Measurements from ENCODE around the gene TARS3.
A peak's percentile ranks its signal among the peaks of the same experiment; 100 is the strongest.
"Not testable (repeated sequence)": the region's sequence is repeated elsewhere in the genome, so short reads cannot be mapped to it uniquely, and the experiment has no call there.

Gene TARS3

DNA sequence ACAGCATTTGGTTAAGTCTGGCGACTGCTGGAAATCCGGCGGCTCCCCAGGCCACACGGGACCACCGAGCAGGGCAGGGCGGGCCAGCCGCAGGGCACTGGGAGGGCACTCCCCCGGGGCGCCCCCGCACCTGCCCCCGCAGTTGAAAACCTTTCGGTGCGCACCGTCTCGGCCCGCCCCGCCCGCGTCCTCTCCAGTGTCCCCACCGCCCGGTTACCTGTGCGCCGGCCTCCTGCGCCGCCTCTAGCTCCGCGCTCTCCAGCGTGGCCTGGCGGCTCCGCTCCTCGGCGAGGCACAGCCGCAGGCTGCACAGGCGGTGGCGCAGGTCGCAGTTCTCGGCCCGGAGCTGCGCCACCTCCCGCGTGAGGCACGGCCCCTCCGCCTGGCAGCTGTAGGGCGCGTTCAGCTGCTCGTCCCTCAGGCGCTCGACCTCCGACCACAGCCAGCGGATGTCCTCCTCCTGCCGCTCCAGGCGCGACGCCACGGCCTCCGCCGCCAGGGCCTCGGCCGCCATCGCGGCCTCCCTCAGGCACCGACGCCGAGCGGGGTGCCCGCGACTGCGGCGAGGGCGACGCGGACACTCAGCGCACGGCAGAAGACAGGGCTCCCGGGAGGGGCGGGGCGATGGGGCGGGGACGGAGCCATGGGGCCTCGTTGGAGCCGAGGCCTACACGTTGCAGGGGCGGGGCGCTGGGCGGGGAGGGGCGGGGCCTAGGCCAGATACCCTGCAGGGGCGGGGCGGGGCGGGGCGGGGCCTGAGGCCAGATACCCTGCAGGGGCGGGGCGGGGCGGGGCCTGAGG, at the start of gene TARS3:
TARS3 (minus strand) TSS at position 600 of the 801 bp plus-strand sequence; CDS start at position 514, 86 bp downstream.
- DNase-seq = peak; percentile 82
- in situ Hi-C loops (cut with HindIII; ENCODE audit: low pct_ligation_motif_present, low pct_unique_long_range_greater_than_20kb, low sequenced_read_pairs) = no loop called here

DNA sequence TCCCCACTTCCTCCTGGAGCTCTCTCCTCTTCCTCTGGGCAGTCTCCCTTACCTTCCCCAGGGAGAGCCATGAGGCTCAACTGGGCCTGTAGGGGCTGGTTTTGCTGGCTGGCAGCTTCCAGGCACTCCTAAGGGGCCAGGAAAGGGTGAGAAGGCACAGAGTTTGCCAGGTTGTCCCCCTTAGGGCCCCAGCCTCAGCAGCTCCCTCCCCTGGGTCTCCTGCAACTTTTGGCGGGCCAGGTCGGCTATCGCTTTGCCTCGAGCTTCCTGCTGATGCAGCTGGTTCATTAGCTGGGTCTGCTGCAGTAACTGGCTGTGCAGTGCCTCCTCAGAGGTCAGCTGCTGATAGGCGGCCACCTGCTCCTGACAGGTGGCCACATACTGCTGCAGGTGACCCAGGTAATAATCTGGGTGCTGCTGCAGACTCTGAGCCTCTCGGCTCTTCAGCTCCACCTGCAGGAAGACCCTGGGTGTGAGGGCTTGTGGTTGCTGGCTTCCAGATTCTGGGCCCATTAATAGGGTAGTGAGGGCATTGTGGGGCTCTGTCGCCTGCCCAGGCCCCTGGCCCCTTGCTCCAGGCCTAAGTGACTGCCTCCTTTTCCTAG, 49.3 kb upstream of the TARS3 start:
- no peak for DNase-seq

DNA sequence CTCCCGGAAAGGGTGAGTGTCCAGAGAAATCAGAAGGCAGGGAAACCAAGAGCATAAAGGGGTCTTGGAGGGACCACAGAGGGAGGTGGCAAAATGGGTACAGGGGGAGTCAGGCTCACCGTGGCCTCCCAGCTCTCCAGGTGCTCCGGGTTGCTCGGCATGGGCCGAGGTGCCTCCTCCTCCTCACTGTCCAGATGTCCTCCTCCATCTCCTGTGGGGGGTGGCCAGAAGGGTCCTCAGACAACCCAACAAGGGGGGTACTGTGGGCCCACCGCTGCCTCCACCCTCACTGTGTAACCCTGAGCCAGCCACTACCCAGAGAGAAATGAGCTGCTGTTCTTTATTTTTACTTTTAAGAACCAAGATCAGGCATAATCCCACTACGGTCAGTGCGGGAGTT, 48.6 kb upstream of the TARS3 start:
- DNase-seq = no peak
- in situ Hi-C loops (cut with HindIII; ENCODE audit: low pct_ligation_motif_present, low pct_unique_long_range_greater_than_20kb, low sequenced_read_pairs) = no loop called here

More for the DNA sequence above, 49.3 kb upstream of the TARS3 start:
- in situ Hi-C loops (cut with HindIII; ENCODE audit: low pct_ligation_motif_present, low pct_unique_long_range_greater_than_20kb, low sequenced_read_pairs) = no loop called here

DNA sequence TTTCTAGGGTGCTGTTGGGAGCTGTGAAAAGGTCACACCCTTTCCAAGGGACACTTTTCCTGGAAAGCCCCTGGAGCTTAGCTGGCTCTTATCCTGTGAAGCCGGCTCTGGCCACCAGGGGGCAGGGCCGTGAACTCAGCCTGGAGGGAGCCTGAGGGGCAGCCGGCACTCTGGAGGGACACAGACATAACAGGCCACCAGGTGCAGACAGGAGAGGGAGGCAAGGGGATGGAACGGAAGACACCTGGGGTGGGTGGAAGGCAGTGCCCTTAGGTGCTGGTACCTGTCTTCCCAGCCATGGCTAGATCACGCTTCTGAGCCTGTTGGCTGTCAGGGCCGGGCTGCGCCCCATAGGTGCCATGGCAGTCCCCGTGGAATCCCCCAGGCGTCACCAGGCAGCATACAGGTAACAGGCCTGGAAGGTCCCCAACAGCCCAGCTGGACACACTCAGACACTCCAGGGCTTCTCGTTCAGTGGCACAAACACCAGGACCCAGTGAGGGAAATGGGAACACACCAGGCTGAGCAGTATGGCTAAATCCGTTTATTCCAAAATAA, 42.9 kb upstream of the TARS3 start:
- DNase-seq; in situ Hi-C loops (cut with HindIII; ENCODE audit: low pct_ligation_motif_present, low pct_unique_long_range_greater_than_20kb, low sequenced_read_pairs): not testable (repeated sequence)

DNA sequence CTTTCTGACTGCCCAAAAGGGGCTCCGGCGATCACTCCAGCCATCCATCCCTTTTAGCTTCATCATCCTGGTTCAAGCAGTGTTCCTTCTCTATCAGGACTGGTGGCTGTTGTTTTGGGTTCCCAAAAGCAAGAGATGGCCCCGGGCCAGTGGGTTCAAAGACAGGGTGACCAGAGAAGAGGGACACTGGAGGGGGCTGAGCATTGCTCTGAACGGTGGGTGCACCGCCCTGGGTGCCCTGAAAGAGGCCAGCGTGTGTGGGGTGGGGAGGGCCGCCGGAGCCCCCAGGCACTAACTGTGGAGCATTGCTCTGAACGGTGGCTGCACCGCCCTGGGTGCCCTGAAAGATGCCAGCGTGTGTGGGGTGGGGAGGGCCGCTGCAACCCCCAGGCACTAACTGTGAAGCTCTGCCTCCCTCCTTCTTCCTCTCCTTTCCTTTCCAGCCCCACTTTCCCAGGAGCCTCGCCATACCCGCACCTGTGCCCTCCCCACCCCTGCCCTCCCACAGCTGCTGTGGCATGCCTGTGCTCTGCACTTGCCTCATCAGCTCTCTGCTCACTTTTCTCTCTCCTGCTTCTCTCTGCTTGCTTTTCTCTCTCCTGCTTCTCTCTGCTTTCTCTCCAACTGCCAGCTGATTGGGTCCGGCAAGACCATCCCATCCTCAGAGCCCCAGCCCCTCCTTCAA, 41.6 kb upstream of the TARS3 start:
- in situ Hi-C loops (cut with HindIII; ENCODE audit: low pct_ligation_motif_present, low pct_unique_long_range_greater_than_20kb, low sequenced_read_pairs) = no loop called here
- DNase-seq = no peak

DNA sequence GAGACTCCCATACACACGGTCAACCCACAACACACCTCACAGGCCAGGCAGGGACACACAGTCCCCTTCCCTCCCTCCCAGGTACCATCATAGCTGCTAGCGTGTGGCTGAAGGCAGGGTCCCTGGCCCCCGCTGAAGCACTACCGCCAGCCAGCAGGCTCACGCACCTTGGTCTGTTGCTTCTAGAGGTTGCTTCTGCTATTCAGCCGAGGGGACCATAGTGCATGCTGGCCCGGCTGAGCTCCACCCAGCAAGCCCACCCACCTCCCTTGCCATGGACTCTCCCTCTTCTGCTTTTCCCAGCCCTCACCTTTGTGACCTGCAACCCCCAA, 41.0 kb upstream of the TARS3 start:
- DNase-seq; in situ Hi-C loops (cut with HindIII; ENCODE audit: low pct_ligation_motif_present, low pct_unique_long_range_greater_than_20kb, low sequenced_read_pairs): not testable (repeated sequence)

DNA sequence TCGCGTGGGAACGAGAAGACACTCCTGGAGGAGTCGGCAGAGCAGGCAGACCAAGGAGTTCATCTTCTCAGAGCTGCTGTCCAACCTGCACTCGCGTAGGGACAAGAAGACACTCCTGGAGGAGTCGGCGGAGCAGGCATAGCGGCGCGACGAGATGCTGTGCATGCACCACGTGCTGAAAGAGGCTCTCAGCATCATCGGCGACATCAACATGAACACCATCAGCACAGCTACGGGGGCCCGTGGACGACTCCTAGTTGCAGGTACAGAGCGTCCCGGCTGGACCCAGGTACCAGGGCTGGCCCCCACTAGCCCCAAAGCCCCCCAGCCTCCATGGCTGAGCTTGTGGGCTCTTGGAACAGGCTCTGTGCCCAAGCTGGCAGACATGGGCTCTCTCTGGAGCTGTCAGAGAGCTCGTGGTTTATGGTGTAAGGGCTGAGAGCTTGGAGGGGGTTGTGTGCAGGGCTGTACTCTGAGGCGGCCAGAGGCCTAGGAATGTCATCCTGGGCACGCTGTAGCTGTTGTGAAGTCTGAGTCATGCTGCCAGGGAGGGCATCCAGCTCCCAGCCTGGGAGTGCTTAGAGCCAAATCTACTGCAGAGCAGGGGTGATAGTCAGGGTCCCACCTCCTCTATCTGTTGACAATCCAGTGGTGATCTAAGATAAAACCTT, 40.5 kb upstream of the TARS3 start:
- DNase-seq = peak; percentile 68
- in situ Hi-C loops (cut with HindIII; ENCODE audit: low pct_ligation_motif_present, low pct_unique_long_range_greater_than_20kb, low sequenced_read_pairs) = not testable (repeated sequence)

DNA sequence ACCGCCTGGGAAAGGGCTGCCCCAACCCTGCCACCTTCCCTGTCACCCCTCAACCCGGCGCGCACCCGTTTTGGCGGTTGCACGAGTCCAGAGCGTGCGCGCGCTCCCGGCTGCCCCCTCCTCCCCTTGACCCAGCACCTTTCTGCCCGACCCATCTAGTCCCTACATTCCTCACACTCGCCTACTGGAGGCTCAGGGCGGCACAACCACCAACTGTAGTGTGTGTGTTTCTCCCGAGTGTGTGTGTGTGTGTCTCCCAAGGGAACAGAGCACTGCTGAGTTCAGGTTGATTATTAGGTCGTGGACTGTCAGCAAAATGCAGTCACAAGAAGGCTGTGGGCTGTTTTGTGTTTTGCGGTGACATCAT, 22.4 kb upstream of the TARS3 start:
- DNase-seq; in situ Hi-C loops (cut with HindIII; ENCODE audit: low pct_ligation_motif_present, low pct_unique_long_range_greater_than_20kb, low sequenced_read_pairs): not testable (repeated sequence)

DNA sequence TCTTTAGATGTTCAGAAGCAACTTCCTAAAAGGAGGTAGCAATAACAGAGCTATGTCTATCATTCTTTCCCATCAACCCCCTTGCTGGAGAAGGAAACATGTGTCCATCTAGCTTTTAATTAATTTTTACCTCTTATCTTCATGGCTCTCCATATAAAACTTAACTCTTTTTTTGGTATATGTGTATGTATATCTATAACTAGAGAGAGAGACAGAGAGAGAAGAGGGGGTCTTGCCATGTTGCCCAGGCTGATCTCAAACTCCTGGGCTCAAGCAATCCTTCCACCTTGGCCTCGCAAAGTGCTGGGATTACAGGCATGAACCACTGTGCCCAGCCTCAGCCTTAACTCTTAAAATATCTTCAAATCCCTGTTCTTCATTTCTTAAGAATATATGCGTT, 10.6 kb upstream of the TARS3 start:
- DNase-seq; in situ Hi-C loops (cut with HindIII; ENCODE audit: low pct_ligation_motif_present, low pct_unique_long_range_greater_than_20kb, low sequenced_read_pairs): not testable (repeated sequence)

DNA sequence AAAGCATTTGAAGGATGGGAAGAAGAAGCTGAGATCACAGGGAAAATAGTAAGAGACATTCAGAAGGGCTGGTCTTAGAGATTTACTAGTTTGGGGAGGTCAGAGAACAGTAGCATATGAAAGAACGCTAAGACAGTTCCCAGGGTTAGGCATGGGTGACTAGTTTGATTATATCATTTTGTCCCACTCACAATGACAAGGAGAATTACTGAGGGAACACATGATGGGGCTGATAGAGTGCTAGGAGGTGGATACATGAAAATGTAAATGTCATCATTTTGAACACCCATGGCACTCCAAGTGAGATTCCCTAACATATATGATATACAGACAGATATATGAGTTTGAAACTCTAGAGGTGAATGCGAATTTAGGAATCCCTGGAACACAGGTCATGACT, 9.3 kb upstream of the TARS3 start:
- in situ Hi-C loops (cut with HindIII; ENCODE audit: low pct_ligation_motif_present, low pct_unique_long_range_greater_than_20kb, low sequenced_read_pairs) = no loop called here
- no peak for DNase-seq

DNA sequence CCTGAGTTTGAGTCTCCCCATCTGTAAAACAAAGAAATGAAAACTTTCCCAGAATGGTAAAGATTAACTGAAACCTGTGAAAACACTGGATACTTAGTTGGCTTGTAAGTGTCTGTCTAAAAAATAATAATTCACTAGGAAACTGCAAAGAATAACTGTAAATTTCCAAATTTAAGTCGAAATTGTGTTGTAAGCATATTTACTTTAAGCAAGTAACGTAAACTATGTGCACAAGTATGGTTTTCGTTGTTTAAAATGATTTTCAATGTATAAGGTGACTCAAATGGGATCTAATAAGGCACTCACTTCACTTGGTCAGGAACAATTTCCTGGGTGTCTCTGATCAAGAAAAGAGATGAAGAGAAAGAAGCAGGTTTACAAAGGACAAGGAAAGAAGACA, 8.5 kb upstream of the TARS3 start:
- DNase-seq = no peak
- in situ Hi-C loops (cut with HindIII; ENCODE audit: low pct_ligation_motif_present, low pct_unique_long_range_greater_than_20kb, low sequenced_read_pairs) = no loop called here

DNA sequence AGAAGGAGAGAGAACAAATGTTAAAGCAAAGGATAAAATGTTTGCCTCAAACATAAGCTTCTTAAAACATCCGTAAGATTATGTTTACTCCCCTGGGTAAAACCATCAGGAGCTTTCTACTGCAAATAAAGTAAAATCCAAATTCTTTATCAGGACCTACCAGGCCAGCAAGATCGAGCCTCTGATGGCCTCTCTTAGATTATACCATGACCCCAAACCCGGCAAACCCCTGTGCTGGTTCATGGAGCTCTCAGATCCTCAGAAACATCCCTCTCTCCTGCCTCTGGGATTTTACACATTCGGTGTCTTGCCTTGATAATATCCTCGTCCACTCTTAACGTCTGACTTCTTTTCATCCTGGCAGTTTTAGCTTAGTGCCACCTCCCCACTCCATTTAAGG, 7.5 kb upstream of the TARS3 start:
- DNase-seq = no peak
- in situ Hi-C loops (cut with HindIII; ENCODE audit: low pct_ligation_motif_present, low pct_unique_long_range_greater_than_20kb, low sequenced_read_pairs) = no loop called here

DNA sequence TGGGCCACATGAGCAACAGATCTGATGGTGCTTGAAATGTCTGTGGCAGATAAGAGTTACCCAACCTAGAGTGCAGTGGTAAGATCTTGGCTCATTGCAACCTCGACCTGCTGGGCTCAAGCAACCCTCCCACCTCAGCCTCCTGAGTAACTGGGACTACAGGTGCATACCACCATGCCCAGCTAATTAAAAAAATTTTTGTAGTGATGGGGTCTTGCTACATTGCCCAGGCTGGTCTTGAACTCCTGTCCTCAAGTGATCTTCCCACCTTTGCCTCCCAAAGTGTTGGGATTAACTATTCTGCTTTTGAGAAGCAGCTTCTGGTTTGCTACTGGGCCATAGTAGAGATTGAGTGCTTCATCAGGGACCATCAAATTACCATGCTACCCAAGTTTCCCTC, 2.9 kb upstream of the TARS3 start:
- in situ Hi-C loops (cut with HindIII; ENCODE audit: low pct_ligation_motif_present, low pct_unique_long_range_greater_than_20kb, low sequenced_read_pairs) = no loop called here

DNA sequence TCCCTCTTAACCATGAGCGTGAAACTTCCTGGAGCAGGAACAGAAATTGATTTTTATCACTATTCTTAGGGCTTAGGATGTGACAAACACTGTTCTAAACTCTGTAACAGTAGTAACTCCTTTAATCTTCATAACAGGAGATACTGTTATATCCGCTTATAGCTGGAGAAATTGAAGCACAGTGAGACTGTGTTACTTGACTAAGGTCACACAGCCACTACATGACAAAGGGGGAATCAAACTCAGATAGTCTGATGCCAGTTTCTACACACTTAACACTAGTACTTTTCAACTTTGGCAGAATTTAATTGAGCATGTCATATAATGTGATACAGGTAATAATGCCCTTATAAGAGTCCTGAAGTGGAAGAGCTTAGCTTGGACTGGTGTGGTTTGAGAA, 800 bp upstream of the TARS3 start:
- in situ Hi-C loops (cut with HindIII; ENCODE audit: low pct_ligation_motif_present, low pct_unique_long_range_greater_than_20kb, low sequenced_read_pairs) = no loop called here
- no peak for DNase-seq

More for the DNA sequence above, 2.9 kb upstream of the TARS3 start:
- no peak for DNase-seq

DNA sequence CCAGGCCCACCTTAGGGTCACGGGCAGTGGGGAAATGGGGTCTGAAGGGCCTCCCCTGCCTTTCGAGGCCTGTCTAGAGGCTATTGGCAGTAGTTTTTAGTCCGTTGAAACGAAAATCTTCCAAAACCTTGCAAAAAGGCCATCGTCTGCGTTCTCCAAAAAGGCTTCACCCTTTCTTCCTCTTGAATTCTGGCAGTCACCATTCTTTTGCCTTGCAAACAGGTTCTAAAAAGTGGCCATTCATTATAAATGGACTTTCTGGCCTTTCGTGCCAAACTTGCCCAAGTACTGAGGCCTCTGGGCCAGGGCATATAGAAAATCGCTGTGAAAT, 367 bp upstream of the TARS3 start:
- no peak for DNase-seq
- in situ Hi-C loops (cut with HindIII; ENCODE audit: low pct_ligation_motif_present, low pct_unique_long_range_greater_than_20kb, low sequenced_read_pairs) = no loop called here

DNA sequence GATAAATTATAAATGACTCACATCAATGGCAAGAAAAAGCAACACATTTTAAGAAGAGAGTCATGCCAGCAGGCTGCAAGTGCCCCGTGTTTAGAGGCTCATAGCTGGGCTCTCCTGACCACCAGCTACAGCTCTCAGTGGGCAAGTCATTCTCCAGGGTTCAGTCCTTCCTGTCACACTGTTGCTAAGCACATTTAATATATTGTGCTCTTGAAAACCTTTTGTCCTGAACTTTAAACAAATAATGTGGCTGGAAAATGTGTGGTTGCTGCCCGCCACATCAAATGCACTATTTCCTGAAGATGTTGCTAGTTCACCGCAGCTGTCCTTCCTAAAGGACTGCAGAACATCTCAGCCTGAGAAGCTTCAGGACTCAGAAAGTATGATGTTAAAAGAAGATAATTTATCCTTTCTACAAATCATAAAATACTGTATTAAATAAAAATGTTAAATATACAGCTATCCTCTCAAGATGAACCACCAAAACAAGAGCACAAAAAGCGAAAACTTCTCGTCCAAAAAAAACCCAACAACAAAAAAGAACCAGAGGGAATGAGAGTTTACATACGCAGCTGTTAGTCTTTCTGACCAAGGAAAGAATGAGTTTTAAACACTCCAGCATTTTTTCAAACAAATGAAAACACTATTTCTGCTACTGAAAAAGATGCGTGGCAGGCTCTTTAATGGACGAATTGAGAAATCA, 951 bp downstream of the TARS3 start:
- in situ Hi-C loops (cut with HindIII; ENCODE audit: low pct_ligation_motif_present, low pct_unique_long_range_greater_than_20kb, low sequenced_read_pairs) = no loop called here
- no peak for DNase-seq

DNA sequence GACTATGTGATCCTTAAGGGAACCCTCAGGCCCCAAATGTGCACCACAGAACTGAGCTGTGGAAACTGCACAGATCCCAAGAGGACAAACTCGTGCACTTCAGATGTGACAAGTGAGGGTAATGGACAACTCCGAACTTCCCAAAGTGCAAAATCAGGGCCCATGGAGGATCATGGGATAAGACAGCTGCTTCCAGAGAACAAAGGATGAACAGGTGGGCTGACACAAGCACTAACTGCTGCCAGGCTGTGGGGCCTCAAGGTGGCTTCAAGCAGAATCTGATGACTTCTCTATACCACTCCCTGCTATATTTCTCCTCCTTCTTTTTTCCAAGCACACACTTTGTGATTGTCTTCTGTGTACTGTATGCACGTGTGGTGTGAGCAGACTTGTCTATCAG, 5.4 kb downstream of the TARS3 start:
- in situ Hi-C loops (cut with HindIII; ENCODE audit: low pct_ligation_motif_present, low pct_unique_long_range_greater_than_20kb, low sequenced_read_pairs) = no loop called here

DNA sequence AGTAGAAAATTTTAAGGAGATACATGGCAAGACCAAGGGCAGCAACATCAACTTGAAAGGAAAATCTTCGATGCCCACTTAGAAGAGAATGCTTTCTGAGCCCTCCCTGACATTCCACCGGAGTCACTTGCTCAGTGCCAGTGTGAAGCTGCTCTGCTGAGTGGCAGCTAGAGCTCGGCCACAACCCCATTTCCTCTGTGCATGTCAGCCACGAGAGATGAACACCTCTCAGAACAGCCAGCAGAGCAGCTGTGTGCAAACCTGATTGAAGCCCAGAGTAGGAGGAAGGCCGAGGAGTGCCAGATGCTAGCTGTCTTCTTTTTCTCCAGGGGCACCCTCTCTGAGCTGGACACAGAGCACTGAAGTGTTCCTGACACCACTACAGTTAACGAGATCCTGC, 12.2 kb downstream of the TARS3 start:
- no peak for DNase-seq
- in situ Hi-C loops (cut with HindIII; ENCODE audit: low pct_ligation_motif_present, low pct_unique_long_range_greater_than_20kb, low sequenced_read_pairs) = no loop called here

More for the DNA sequence above, 5.4 kb downstream of the TARS3 start:
- DNase-seq = no peak

DNA sequence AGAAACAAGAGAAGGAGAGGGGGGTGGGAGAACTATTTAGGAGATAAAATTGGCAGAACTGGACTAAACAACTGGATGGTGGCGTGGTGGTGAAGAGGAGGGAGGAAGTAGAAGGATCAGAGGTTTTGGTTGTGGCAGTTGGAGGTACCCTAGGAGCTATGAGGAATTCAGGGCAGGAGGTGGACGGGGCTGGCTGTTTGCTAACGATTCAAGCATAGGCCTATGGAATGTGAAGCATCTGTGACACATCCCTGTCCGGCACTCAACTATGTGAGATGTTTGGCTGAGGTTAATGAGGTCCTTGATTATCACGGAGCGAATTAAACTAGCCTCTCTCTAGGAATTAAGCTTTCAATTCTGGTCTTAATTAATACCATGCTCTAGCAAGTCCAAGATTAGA, 13.5 kb downstream of the TARS3 start:
- peak; percentile 84 for DNase-seq
- in situ Hi-C loops (cut with HindIII; ENCODE audit: low pct_ligation_motif_present, low pct_unique_long_range_greater_than_20kb, low sequenced_read_pairs) = no loop called here
